Endothelial cell of umbilical vein (primary cell): ENCODE data around the gene LDB3. TPM values are rescaled to one million over a fixed set of nuclear protein-coding genes. Genes with fewer than 3 reads are reported as not detected.

Experiments
- BruUV-seq: library from RNA; stranded (reverse); fragments of 400-500 nt; replicated peaks from 2 replicates; lab custom pipeline; 2021; lab: Mats Ljungman, UMichigan
- CTCF ChIA-PET: fragments of 300-600, 350-600 bp; sonication (Branson Sonifier 250); formaldehyde crosslinking; loops from one replicate; lab custom pipeline; 2021; ENCODE audit warnings: antibody characterized with exemption, inconsistent platforms; lab: Charles Lee
- POLR2A ChIA-PET: fragments of 300-600, 350-600 bp; sonication (Branson Sonifier 250); formaldehyde crosslinking; loops from one replicate; lab custom pipeline; 2021; ENCODE audit warnings: antibody characterized with exemption, inconsistent platforms; lab: Charles Lee
- DNase-seq: peaks from one replicate; pipeline ENCODE4 v3.0.0-alpha.2; 2011; ENCODE audit warnings: low read depth, low spot score
- FAIRE-seq: peaks from 2 replicates; lab custom pipeline; 2011; peaks lifted over from hg19 to GRCh38; lab: Jason Lieb, UNC
- H2AFZ ChIP-seq: 2 replicates; pipeline ENCODE4 v1.6.0; 2012; ENCODE audit warnings: low read depth, low read length, control low read depth, inconsistent platforms
- H3K27ac ChIP-seq: 2 replicates; pipeline ENCODE4 v1.5.1; 2011; ENCODE audit warnings: low read depth, mild to moderate bottlenecking, control low read depth, low read length, moderate library complexity; ENCODE audit not compliant: insufficient read depth
- H3K27me3 ChIP-seq, 2 experiments: 2 replicates each; pipeline versions ENCODE4 v1.6.0 to v1.6.1; 2011; ENCODE audit warnings: low read length in 2 of 2, mixed read lengths in 1 of 2; ENCODE audit not compliant: control insufficient read depth in 2 of 2, insufficient read depth in 2 of 2
- H3K36me3 ChIP-seq, 2 experiments: 2 replicates in 1 of 2; 3 replicates in 1 of 2; pipeline ENCODE4 v1.5.1; 2011; ENCODE audit warnings: low read length in 2 of 2, mild to moderate bottlenecking in 1 of 2, moderate library complexity in 1 of 2; ENCODE audit not compliant: control insufficient read depth in 2 of 2, insufficient read depth in 2 of 2; ENCODE audit errors: extremely low read depth in 1 of 2
- H3K4me1 ChIP-seq: 3 replicates; pipeline ENCODE4 v1.5.1; 2011; ENCODE audit warnings: mild to moderate bottlenecking, low read length; ENCODE audit not compliant: control insufficient read depth, insufficient read depth; ENCODE audit errors: extremely low read depth
- H3K4me2 ChIP-seq: 2 replicates; pipeline ENCODE4 v1.6.1; 2011; ENCODE audit warnings: low read length, control low read depth, mixed read lengths; ENCODE audit not compliant: insufficient read depth
- H3K4me3 ChIP-seq, 3 experiments: fragments of 200-600 bp in 1 of 3; sonication (generic), shearing (Covaris generic) in 1 of 3; replicated peaks in 1 of 3; 2 replicates each; pipeline ENCODE4 v1.5.1; 2011 to 2016; ENCODE audit warnings: control low read depth in 3 of 3, low read length in 3 of 3, mild to moderate bottlenecking in 2 of 3, inconsistent platforms in 1 of 3, low read depth in 1 of 3, moderate library complexity in 1 of 3; ENCODE audit not compliant: insufficient read depth in 1 of 3
- H3K79me2 ChIP-seq: 2 replicates; pipeline ENCODE4 v1.6.0; 2012; ENCODE audit warnings: low read length, inconsistent platforms; ENCODE audit not compliant: control insufficient read depth, insufficient read depth
- H3K9ac ChIP-seq: replicated peaks from 2 replicates; pipeline ENCODE3; 2011; ENCODE audit warnings: low read length, control low read depth; ENCODE audit not compliant: insufficient read depth; ENCODE audit errors: extremely low read depth
- H3K9me1 ChIP-seq: replicated peaks from 3 replicates; pipeline ENCODE4 v1.6.0; 2011; ENCODE audit warnings: mild to moderate bottlenecking, low read length; ENCODE audit not compliant: control insufficient read depth, insufficient read depth; ENCODE audit errors: extremely low read depth
- H3K9me3 ChIP-seq: replicated peaks from 2 replicates; pipeline ENCODE4 v1.5.1; 2012; ENCODE audit warnings: low read length, inconsistent platforms; ENCODE audit not compliant: control insufficient read depth, insufficient read depth
- H4K20me1 ChIP-seq: replicated peaks from 2 replicates; pipeline ENCODE3; 2011; ENCODE audit warnings: mild to moderate bottlenecking, low read length; ENCODE audit not compliant: control insufficient read depth, insufficient read depth; ENCODE audit errors: extremely low read depth
- CTCF ChIP-seq, 2 donors: IDR thresholded peaks; 1 replicate in 1 of 2; 2 replicates in 1 of 2; pipeline ENCODE4 v1.5.1; 2011; ENCODE audit warnings: low read length in 2 of 2, mild to moderate bottlenecking in 2 of 2, moderate library complexity in 2 of 2, control low read depth in 1 of 2, inconsistent platforms in 1 of 2, low read depth in 1 of 2; ENCODE audit not compliant: insufficient read depth in 1 of 2; ENCODE audit errors: extremely low read depth in 1 of 2
- EZH2 ChIP-seq: IDR thresholded peaks from 2 replicates; pipeline ENCODE4 v1.6.1; 2012; ENCODE audit warnings: borderline replicate concordance, low read depth, mild to moderate bottlenecking, moderate library complexity, low read length, inconsistent platforms; ENCODE audit not compliant: severe bottlenecking
- FOS ChIP-seq: IDR thresholded peaks from 2 replicates; pipeline ENCODE4 v1.6.1; 2011; ENCODE audit warnings: mild to moderate bottlenecking, low read length, moderate library complexity, borderline replicate concordance; ENCODE audit not compliant: insufficient read depth
- GATA2 ChIP-seq: IDR thresholded peaks from 2 replicates; pipeline ENCODE4 v1.7.0; 2011; ENCODE audit warnings: low read depth, mild to moderate bottlenecking, moderate library complexity, mixed read lengths, low read length; ENCODE audit not compliant: insufficient read length, insufficient read depth
- JUN ChIP-seq: IDR thresholded peaks from 2 replicates; pipeline ENCODE4 v1.6.1; 2011; ENCODE audit warnings: borderline replicate concordance, low read depth; ENCODE audit not compliant: insufficient read length, insufficient read depth
- MYC ChIP-seq: IDR thresholded peaks from one replicate; pipeline ENCODE4 v1.6.1; 2011; ENCODE audit warnings: mild to moderate bottlenecking, low read depth, low read length
- POLR2A ChIP-seq: IDR thresholded peaks from 2 replicates; pipeline ENCODE4 v1.6.1; 2012; ENCODE audit warnings: low read depth, mild to moderate bottlenecking, control low read depth, low read length
- POLR2AphosphoS5 ChIP-seq: IDR thresholded peaks from 2 replicates; pipeline ENCODE4 v1.6.1; 2012; ENCODE audit warnings: low read depth, mild to moderate bottlenecking, control low read depth, low read length, moderate library complexity; ENCODE audit not compliant: insufficient read depth
- dilution Hi-C: fragments of 300-500 bp; cut with MboI; formaldehyde crosslinking; loops from one replicate; pipeline ENCODE4 v1.15.0; 2019; ENCODE audit warnings: low sequenced_read_pairs; ENCODE audit not compliant: extremely low pct_ligation_motif_present
- intact Hi-C: fragments of 100-400 bp; cut with micrococcal nuclease; formaldehyde crosslinking; loops from one replicate; pipeline ENCODE4 v1.10.0; 2022
- polyA plus RNA-seq, 4 experiments: library from polyadenylated mRNA; depleted of rRNA in 3 of 4; stranded (reverse) in 3 of 4; unstranded in 1 of 4; fragments of >200 nt; gene quantifications; 2 replicates each; pipeline versions ENCODE4 v1.2.1 to v1.2.3, GENCODE V29; 2011 to 2012; ENCODE audit warnings: missing spikeins in 1 of 4
- total RNA-seq: library from RNA; stranded (reverse); gene quantifications from 2 replicates; pipeline ENCODE4 v1.2.3, GENCODE V29; 2021
- TF ChIP-seq, protein P1 (sequence below): IDR thresholded peaks from 2 replicates; pipeline ENCODE4 v1.6.1; 2011; ENCODE audit not compliant: insufficient read depth, insufficient read length

The LDB3 gene
- total and polyA plus RNA-seq, 2 donors (not counting 3 experiments of a cell fraction or from before 2014, with no cell fraction given) = not detected

- intact Hi-C loops (no loop called here), dilution Hi-C loops (no loop called here)
- Histone ChIP-seq H3K9ac (no peak overlapping the region), H3K4me3 (no peak overlapping the region), H2AFZ (no peak overlapping the region), H3K79me2 (no peaks in the 10 kb centered on the region), H4K20me1 (peaks cover 10% of the 10 kb centered on the region), H3K4me1 (peaks cover 15% of the 10 kb centered on the region), H3K36me3 (no peaks in the 10 kb centered on the region), H3K27me3 (peaks cover 50 to 67% of the 10 kb centered on the region in 2 experiments), H3K9me1 (no peaks in the 10 kb centered on the region), H3K4me2 (no peak overlapping the region), H3K27ac (no peak overlapping the region), H3K9me3 (peaks cover 2% of the 10 kb centered on the region)
- DNase-seq (no peak), FAIRE-seq (no peak)
- TF ChIP-seq, protein P1, sequence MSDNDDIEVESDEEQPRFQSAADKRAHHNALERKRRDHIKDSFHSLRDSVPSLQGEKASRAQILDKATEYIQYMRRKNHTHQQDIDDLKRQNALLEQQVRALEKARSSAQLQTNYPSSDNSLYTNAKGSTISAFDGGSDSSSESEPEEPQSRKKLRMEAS = no peak
- TF ChIP-seq JUN (no peak), POLR2A (no peak), FOS (no peak), GATA2 (no peak), POLR2AphosphoS5 (no peak), CTCF (IDR thresholded peaks at IDR 0.05; ENCODE audit: extremely low read depth in 1 of 2, insufficient read depth in 1 of 2, low read depth in 1 of 2, low read length in 2 of 2) (no peak), EZH2 (no peak), MYC (no peak)
- ChIA-PET POLR2A (no interaction called here), CTCF (no interaction called here)
- no TSS peak for BruUV-seq
Observed at GRCh38 chr10:86751477-86751876, 83.2 kb downstream of the LDB3 start.
